ENCODE measurements around the gene ALG3.
"Not testable (repeated sequence)": the region's sequence is repeated elsewhere in the genome, so short reads cannot be mapped to it uniquely, and the experiment has no call there.

Gene ALG3

DNA sequence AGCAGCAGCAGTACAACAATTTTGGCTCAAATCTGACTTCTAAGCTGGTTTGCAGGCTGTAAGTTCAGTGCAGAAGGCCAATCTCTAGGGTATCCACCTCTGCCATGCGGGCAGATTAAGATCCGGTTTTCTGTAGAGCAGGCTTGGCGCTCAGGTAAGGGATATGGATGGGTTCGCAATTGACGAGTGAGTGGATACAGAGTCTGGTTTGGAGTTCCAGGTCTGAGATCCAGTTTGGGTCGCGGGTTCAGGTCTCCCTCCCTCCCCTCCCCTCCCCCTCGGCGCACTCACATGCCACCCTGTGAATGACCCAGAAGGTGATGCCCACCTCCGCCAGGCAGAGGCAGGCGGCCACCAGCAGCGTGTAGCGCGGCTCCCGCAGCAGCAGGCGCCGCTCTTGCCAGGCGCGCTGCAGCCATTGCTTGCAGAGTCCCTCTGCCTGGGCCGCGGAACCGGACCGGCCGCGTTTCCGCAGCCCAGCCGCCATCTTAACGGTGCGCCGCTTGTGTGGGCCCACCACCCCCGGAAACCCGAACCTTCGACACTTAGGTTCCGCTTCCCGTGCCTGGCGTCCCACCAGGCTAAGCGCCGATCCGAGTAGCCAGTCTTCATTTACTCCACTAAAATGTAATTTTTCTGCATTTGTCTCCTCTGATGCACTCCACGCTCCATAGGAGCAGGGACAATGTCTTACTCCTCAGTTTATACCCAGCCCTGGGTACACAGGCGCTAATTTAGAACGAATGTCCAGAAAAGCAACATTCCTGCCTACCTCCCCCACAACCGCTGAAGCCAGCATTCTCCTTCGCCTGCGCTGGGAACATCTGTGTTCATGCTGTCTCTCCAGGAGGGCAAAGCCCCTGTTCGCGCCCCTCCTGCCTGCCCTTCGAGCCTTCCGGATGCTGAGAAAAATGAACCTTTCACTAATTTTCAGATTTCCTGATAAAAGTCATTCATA is at the start of gene ALG3:
TSS of gene ALG3 (minus strand) at position 509 of the 958 bp plus-strand sequence. CDS start at position 487, 22 bp downstream.
- peak; percentile 78 for DNase-seq

- DNase-seq, result no peak
These were observed 47.9 kb upstream of the ALG3 start for GRCh38 chr3:184296616-184297015.

- peak; percentile 14 for DNase-seq
These were observed 47.0 kb upstream of the ALG3 start for GRCh38 chr3:184295771-184296170.

DNA sequence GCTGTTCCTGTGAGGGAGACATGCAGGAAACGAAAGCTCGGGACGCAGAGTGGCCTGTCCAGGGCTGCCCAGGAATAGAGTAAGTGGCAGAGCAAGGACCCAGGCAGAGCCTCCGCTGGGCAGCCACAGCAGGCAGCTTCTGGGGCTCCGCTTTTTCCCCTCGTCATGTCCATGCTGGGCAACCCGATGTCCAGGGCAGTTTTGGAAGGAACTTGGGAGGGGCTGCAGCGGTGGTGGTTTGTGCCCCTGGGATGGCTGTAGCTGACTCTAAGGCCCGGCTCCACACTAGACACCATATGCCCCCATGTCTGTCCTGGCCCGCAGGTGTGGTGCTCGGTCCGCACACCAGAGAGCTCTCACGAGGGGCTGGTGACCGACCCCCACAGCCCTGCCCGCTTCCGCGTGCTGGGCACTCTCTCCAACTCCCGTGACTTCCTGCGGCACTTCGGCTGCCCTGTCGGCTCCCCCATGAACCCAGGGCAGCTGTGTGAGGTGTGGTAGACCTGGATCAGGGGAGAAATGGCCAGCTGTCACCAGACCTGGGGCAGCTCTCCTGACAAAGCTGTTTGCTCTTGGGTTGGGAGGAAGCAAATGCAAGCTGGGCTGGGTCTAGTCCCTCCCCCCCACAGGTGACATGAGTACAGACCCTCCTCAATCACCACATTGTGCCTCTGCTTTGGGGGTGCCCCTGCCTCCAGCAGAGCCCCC is 43.1 kb upstream of the ALG3 start:
- no peak for DNase-seq

DNA sequence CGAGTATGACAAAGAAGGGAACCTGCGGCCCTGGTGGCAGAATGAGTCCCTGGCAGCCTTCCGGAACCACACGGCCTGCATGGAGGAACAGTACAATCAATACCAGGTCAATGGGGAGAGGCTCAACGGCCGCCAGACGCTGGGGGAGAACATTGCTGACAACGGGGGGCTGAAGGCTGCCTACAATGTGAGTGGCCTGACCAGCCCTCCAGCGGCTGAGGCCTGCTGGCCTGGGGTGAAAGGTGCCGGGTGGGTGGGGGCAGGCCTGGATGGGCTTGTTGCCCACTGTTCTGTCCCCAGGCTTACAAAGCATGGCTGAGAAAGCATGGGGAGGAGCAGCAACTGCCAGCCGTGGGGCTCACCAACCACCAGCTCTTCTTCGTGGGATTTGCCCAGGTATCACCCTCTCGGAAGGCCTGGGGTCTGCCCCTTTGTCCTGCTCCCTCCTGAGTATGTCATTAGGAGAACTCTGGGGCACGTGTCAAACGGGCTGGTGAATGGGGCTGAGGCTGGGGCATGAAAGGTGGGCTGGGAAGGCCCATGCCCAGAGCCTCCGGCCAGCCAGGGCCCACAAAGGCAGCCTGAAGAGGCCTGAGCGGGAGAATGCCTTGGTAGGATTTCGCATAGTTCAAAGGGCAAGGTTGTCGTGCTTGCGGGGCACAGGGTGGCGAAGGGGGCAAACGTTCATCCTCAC is 42.4 kb upstream of the ALG3 start:
- no peak for DNase-seq

- no peak for DNase-seq
These were observed 41.6 kb upstream of the ALG3 start for GRCh38 chr3:184290331-184290730.

- peak; percentile 79 for DNase-seq
These were observed 40.7 kb upstream of the ALG3 start for GRCh38 chr3:184289426-184289938.

- peak; percentile 54 for DNase-seq
These were observed 35.9 kb upstream of the ALG3 start for GRCh38 chr3:184284696-184285095.

DNA sequence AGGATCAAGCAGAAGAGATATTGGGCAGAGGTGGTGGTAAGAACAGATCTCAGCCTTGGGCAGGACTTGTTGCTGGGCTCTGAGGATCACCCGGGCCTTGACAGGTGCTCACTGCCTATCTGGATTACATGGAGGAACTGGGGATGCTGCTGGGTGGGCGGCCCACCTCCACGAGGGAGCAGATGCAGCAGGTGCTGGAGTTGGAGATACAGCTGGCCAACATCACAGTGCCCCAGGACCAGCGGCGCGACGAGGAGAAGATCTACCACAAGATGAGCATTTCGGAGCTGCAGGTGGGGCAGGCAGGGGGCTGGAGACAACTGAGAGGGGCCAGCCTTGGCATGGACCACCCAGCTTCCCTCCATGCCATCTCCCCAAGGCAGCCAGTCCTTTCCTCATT is 34.9 kb upstream of the ALG3 start:
- DNase-seq, result no peak

- DNase-seq, result peak; percentile 48
These were observed 34.2 kb upstream of the ALG3 start for GRCh38 chr3:184282941-184283340.

- DNase-seq, result no peak
These were observed 28.6 kb upstream of the ALG3 start for GRCh38 chr3:184277366-184277765.

GRCh38 chr3:184275961-184276910 is 27.5 kb upstream of the ALG3 start, which contains the start of gene ECE2:
ECE2 (plus strand) TSS chr3:184276022; CDS start chr3:184276154, 132 bp downstream.
- DNase-seq, result no peak

DNA sequence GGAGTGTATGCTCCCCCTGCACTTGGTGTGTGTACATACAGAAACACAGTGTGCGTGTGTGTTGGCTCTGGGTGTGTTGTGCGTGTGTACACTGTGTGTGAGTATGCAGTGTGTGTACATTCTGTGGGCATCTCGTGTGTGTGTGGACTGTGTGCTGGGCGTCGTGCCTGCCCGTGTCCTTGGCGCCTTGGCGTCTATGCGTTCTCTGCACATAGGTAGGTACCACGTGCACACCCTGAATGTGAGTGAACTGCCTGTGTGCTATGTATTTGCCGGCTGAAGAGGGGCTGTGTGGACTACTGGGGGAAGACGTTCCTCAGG is 26.6 kb upstream of the ALG3 start:
- no peak for DNase-seq

GRCh38 chr3:184272269-184272668 is 23.5 kb upstream of the ALG3 start:
- no peak for DNase-seq

GRCh38 chr3:184267249-184267648 is 18.5 kb upstream of the ALG3 start:
- DNase-seq, result not testable (repeated sequence)

DNA sequence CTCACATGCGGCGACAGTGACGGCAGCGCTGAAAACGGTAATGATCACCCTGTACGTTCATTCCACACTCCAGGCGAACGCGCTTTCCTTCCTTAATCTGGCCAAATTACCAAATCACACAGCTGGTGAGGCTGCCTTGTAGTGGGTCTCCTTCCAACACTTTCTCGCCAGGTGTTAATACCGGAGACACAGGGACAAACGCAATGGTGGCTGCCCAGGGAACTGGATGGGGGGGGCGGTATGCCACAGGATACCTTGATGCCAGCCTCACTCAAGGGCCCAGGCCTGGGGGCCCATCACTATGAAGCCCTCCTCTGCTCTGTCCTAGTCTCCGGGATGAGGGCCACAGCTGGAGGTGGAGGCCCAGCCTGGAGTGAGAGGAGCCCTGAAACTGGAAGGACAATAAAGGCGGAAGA is 14.0 kb upstream of the ALG3 start:
- no peak for DNase-seq

DNA sequence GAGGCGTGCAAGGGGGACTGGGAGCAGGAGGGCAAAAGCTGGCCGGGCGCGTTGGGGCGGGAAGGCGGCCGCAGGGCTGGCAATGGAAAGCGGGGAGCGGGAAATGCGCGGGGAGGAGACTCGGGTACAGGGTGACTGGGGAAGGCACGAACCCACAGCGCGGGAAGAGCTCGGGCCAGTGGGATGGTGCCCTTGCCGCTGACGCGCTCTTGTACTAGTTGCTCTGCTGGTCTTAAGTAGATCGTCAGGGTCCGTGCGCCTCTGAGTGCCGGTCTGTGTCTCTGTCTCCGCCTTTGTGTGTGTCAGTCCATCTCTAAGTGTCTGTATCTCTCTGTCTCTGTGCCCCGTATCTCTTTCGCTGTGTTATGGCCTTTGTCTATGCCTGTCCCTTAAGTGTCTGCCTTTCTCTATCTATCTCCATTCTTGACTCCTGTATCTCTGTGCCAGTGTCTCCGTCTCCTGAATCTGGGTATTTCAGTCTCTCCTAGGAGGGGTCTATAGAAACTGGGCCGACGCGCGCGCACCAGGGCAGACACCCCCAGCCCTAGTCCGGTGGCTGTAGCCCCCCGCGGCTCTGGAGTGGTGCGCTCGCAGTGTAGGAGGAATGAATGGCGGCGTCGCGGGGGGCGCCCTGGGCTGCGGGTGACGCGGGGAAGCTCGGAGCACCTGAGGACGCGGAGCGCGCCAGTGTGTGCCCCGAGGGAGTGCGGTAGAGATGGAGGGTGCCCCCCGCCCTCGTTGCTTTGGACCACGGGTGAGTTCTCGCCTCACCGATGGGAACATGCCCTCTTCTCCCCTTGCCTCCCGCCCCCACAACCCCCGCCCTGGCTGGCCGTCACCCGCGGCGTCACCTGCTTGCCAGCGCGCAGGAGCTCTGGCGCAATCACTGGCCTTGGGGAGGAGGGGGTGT is 13.3 kb upstream of the ALG3 start:
- peak; percentile 81 for DNase-seq

DNA sequence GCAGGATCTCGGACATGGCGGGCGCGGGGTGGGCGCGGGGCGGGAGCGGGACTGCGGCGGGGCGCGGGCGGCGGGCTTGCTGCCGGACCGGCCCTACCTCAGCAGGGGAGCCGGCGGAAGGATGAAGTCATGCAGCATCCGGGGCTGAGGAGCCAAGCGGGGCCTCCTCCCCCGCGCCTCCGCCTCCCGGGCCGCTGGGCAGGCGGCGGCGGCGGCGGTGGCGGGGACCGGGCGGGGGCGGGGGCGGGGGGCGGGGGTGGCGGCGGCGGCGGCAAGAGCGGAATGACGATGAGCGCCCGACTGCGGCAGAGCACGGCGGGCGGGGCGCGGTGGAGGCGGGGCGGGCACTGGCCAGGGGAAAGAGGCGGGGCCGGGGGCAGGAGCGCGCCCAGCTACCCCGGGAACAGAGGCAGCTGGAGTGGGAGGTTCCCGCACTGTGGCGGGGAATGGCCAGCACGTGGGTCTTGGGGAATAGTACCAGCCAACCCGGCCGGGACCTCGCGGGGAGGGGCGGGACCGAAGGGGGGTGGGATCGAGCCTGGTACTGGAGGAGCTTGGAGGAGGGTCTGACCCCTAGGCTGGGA is 12.6 kb upstream of the ALG3 start, which contains the start of gene CAMK2N2:
TSS of gene CAMK2N2 (minus strand) at position 284 of the 584 bp plus-strand sequence. CDS start at position 16, 268 bp downstream.
- peak; percentile 89 for DNase-seq

DNA sequence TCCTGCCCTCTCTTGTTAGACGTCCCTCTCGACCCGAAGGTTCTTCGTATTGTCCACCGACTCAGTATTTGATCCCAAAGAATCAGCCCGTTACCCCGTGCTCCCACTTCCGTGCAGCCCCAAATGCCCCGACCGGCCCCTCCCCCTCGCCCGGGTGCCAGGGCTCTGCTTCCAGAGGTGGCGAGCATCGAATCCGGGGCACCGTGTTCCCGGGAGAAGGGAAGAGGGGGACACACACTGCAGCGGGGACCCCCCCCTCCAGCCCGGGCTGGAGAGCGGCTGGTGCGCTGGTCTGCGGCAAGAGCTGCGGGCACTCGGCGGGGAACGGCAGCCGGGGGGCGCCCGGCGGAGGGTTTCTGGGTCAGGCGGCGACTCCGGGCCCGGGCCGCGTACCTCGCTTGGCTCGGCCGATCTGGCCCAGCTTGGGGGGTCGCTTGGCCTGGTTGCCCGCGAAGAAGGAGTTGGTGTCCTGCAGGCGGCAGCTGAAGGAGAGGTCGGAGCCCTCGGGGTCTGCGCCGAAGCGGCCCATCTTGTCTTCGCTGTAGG is 12.0 kb upstream of the ALG3 start:
- peak; percentile 40 for DNase-seq
